K562 (cell line): ENCODE data around the gene TMCC2. TPM values are rescaled to one million over a fixed set of nuclear protein-coding genes. Genes with fewer than 3 reads are reported as not detected.

Experiments used
- ATF4 ChIP-seq: fragments of 450-650 bp; formaldehyde crosslinking; IDR thresholded peaks from 2 replicates; pipeline ENCODE4 v1.4.0; 2022; ENCODE audit warnings: mild to moderate bottlenecking, moderate library complexity
- CEBPG ChIP-seq, 3 experiments: fragments of 200-800 bp in 1 of 3; sonication (Bioruptor generic) in 1 of 3; sonication (generic) in 1 of 3; formaldehyde crosslinking in 1 of 3; IDR thresholded peaks in 2 of 3; conservative IDR thresholded peaks in 1 of 3; 2 replicates each; pipeline versions ENCODE4 v1.6.1 to v1.8.0; 2016 to 2022; ENCODE audit warnings: missing compliant biosample characterization in 2 of 3, missing genetic modification characterization in 2 of 3, mild to moderate bottlenecking in 1 of 3, missing genetic modification reagents in 1 of 3
- CTBP1 ChIP-seq: fragments of 450-650 bp; IDR thresholded peaks from 2 replicates; pipeline ENCODE4 v1.6.1; 2016; ENCODE audit warnings: borderline replicate concordance
- FOS ChIP-seq: IDR thresholded peaks from 3 replicates; pipeline ENCODE4 v1.6.1; 2011; ENCODE audit not compliant: insufficient read length; ENCODE audit errors: extremely low read depth
- FOXP4 ChIP-seq: sonication (generic); formaldehyde crosslinking; IDR thresholded peaks from 2 replicates; pipeline ENCODE4 v1.8.0; 2022; ENCODE audit warnings: mild to moderate bottlenecking, missing genetic modification reagents, borderline replicate concordance
- MCM5 ChIP-seq: fragments of 450-650 bp; IDR thresholded peaks from 2 replicates; pipeline ENCODE4 v1.6.1; 2016; ENCODE audit warnings: low read depth
- NFATC3 ChIP-seq: fragments of 450-650 bp; IDR thresholded peaks from 2 replicates; pipeline ENCODE4 v1.6.1; 2017; ENCODE audit warnings: mild to moderate bottlenecking
- PRMT5 ChIP-seq: sonication (generic); formaldehyde crosslinking; IDR thresholded peaks from 2 replicates; pipeline ENCODE4 v1.5.0; 2020; ENCODE audit warnings: missing genetic modification reagents
- REST ChIP-seq, 2 experiments: fragments of 450-650 bp; formaldehyde crosslinking in 1 of 2; IDR thresholded peaks; 2 replicates each; pipeline versions ENCODE4 v1.4.0 to v1.6.1; 2014 to 2020; ENCODE audit warnings: mild to moderate bottlenecking in 2 of 2, borderline replicate concordance in 1 of 2, low read depth in 1 of 2
- TAF7 ChIP-seq: fragments of 450-650 bp; IDR thresholded peaks from 2 replicates; pipeline ENCODE4 v1.6.1; 2016; ENCODE audit warnings: missing genetic modification characterization, missing compliant biosample characterization
- TAL1 ChIP-seq: fragments of 450-650 bp; IDR thresholded peaks from 2 replicates; pipeline ENCODE4 v1.6.1; 2016; ENCODE audit warnings: mild to moderate bottlenecking
- ZBTB7A ChIP-seq: IDR thresholded peaks from 2 replicates; pipeline ENCODE4 v1.6.1; 2011; ENCODE audit warnings: low read depth, mild to moderate bottlenecking, low read length, moderate library complexity, borderline replicate concordance; ENCODE audit not compliant: control insufficient read depth
- polyA plus RNA-seq, 8 experiments: library from polyadenylated mRNA; depleted of rRNA in 4 of 8; stranded (reverse) in 5 of 8; unstranded in 3 of 8; fragments of >200 nt; fragmentation: Nextera tagmentation in 2 of 8; fragmentation: Illumina TruSeq in 1 of 8; extraction: Ambion mirVana in 2 of 8; extraction: Trizol in 1 of 8; gene quantifications; 2 replicates each; pipeline versions ENCODE4 v1.2.1 to v1.2.3, GENCODE V29; 2011 to 2014; ENCODE audit warnings: inconsistent platforms in 1 of 8, missing spikeins in 1 of 8
- total RNA-seq, 7 experiments: library from RNA; depleted of rRNA in 6 of 7; stranded (reverse); fragments of >200 nt in 6 of 7; fragmentation: Illumina TruSeq in 2 of 7; extraction: Trizol in 2 of 7; gene quantifications; 2 replicates each; pipeline versions ENCODE4 v1.2.1 to v1.2.3, GENCODE V29; 2011 to 2021; ENCODE audit warnings: low replicate concordance in 1 of 7

Gene TMCC2
- total and polyA plus RNA-seq, 9 of the 15 experiments (the other 6 are each of a cell fraction or from before 2014, with no cell fraction given) = 0.06 to 1.8 (median 0.98) TPM

GRCh38 chr1:205255941-205256780 lies 28.4 kb downstream of the TMCC2 start (continued):
- TF ChIP-seq FOXP4 (CRISPR knock-in tag) = no peak
- no peak for TF ChIP-seq TAF7 (tag)
- no peak for TF ChIP-seq ATF4 (CRISPR knock-in tag)
- peak; percentile 92 for TF ChIP-seq CTBP1
- no peak for TF ChIP-seq PRMT5 (CRISPR knock-in tag)
- no peak for TF ChIP-seq CEBPG (CRISPR knock-in tag; IDR thresholded peaks at IDR 0.05)
- no peak for TF ChIP-seq CEBPG (tag; conservative IDR thresholded peaks at IDR 0.05 in 1 of 2, IDR thresholded peaks at IDR 0.05 in 1 of 2)
- TF ChIP-seq REST (IDR thresholded peaks at IDR 0.05; ENCODE audit: borderline replicate concordance) = peak; percentile 96
- TF ChIP-seq REST (CRISPR knock-in tag; IDR thresholded peaks at IDR 0.05; ENCODE audit: low read depth) = peak; percentile 18; the same call in 1 of the 2 replicates
- peak; percentile 96 for TF ChIP-seq TAL1
- no peak for TF ChIP-seq MCM5
- TF ChIP-seq NFATC3 = no peak
- no peak for TF ChIP-seq FOS
- TF ChIP-seq ZBTB7A = no peak
